H1 (cell line): ENCODE data around the gene MTM1. TPM values are rescaled to one million over a fixed set of nuclear protein-coding genes. Genes with fewer than 3 reads are reported as not detected.

Source experiments
- CTCF ChIA-PET: fragments of 300-600 bp; sonication (Branson Sonifier 250); formaldehyde crosslinking; loops from one replicate; lab custom pipeline; 2021; ENCODE audit not compliant: partially characterized antibody; lab: Charles Lee
- POLR2A ChIA-PET: fragments of 300-600 bp; sonication (Branson Sonifier 250); formaldehyde crosslinking; loops from one replicate; lab custom pipeline; 2021; ENCODE audit warnings: inconsistent platforms; ENCODE audit not compliant: partially characterized antibody; lab: Charles Lee
- DNase-seq, 2 experiments: peaks; one replicate each; pipeline versions ENCODE4 v3.0.0 to v3.0.0-alpha.2; 2010 to 2022; ENCODE audit warnings: low spot score in 2 of 2, low read depth in 1 of 2, mixed read lengths in 1 of 2
- FAIRE-seq: peaks from 2 replicates; lab custom pipeline; 2011; peaks lifted over from hg19 to GRCh38; lab: Jason Lieb, UNC
- H2AFZ ChIP-seq: 2 replicates; pipeline ENCODE4 v1.8.1; 2012; ENCODE audit warnings: low read length, inconsistent platforms
- H2AK5ac ChIP-seq: 2 replicates; pipeline ENCODE4 v1.6.1; 2013; ENCODE audit warnings: low read depth, low read length
- H2BK120ac ChIP-seq: replicated peaks from 2 replicates; pipeline ENCODE3; 2013; ENCODE audit warnings: low read depth, low read length, inconsistent platforms
- H2BK12ac ChIP-seq: 2 replicates; pipeline ENCODE4 v1.6.1; 2013; ENCODE audit warnings: low read depth, low read length
- H2BK15ac ChIP-seq: 2 replicates; pipeline ENCODE4 v1.6.1; 2013; ENCODE audit warnings: low read length
- H2BK20ac ChIP-seq: 2 replicates; pipeline ENCODE4 v1.6.1; 2013; ENCODE audit warnings: low read length
- H2BK5ac ChIP-seq: 2 replicates; pipeline ENCODE4 v1.6.1; 2013; ENCODE audit warnings: low read depth, low read length
- H3K14ac ChIP-seq: 2 replicates; pipeline ENCODE4 v1.6.1; 2013; ENCODE audit warnings: inconsistent platforms; ENCODE audit not compliant: insufficient read length
- H3K18ac ChIP-seq: 2 replicates; pipeline ENCODE4 v1.6.1; 2013; ENCODE audit warnings: low read length; ENCODE audit errors: extremely low read depth
- H3K23ac ChIP-seq: 2 replicates; pipeline ENCODE4 v1.6.1; 2013; ENCODE audit warnings: inconsistent platforms; ENCODE audit not compliant: insufficient read length
- H3K23me2 ChIP-seq: 2 replicates; pipeline ENCODE4 v1.6.1; 2013; ENCODE audit warnings: low read depth, low read length
- H3K27ac ChIP-seq: 2 replicates; pipeline ENCODE4 v1.6.1; 2011; ENCODE audit warnings: low read depth, low read length, inconsistent platforms
- H3K27me3 ChIP-seq, 4 experiments: replicated peaks in 1 of 4; 1 replicate in 1 of 4; 2 replicates in 3 of 4; pipeline versions ENCODE4 v1.6.1 to v1.8.1; 2011 to 2013; ENCODE audit warnings: low read length in 3 of 4, mild to moderate bottlenecking in 3 of 4, inconsistent platforms in 2 of 4, mixed read lengths in 2 of 4, moderate library complexity in 1 of 4; ENCODE audit not compliant: control insufficient read depth in 3 of 4, insufficient read depth in 3 of 4; ENCODE audit errors: extremely low read depth in 1 of 4
- H3K36me3 ChIP-seq, 4 experiments: 2 replicates each; pipeline versions ENCODE4 v1.6.1 to v1.8.1; 2011 to 2013; ENCODE audit warnings: mild to moderate bottlenecking in 4 of 4, low read length in 3 of 4, moderate library complexity in 2 of 4, control low read depth in 1 of 4, inconsistent platforms in 1 of 4; ENCODE audit not compliant: insufficient read depth in 4 of 4, control insufficient read depth in 2 of 4
- H3K4ac ChIP-seq: replicated peaks from 2 replicates; pipeline ENCODE3; 2013; ENCODE audit warnings: low read length, low read depth, mixed read lengths, inconsistent platforms; ENCODE audit not compliant: insufficient read length
- H3K4me1 ChIP-seq, 4 experiments: replicated peaks in 1 of 4; 1 replicate in 1 of 4; 2 replicates in 3 of 4; pipeline versions ENCODE4 v1.6.1 to v1.8.1; 2011 to 2013; ENCODE audit warnings: low read length in 3 of 4, inconsistent platforms in 2 of 4, mixed read lengths in 1 of 4; ENCODE audit not compliant: insufficient read depth in 4 of 4, control insufficient read depth in 3 of 4
- H3K4me2 ChIP-seq, 2 experiments: 2 replicates each; pipeline versions ENCODE4 v1.6.1 to v1.8.1; 2011 to 2013; ENCODE audit warnings: low read depth in 2 of 2, low read length in 2 of 2, control low read depth in 1 of 2, inconsistent platforms in 1 of 2, mild to moderate bottlenecking in 1 of 2; ENCODE audit not compliant: insufficient read depth in 1 of 2
- H3K4me3 ChIP-seq, 4 experiments: fragments of 200-600, 300-600 bp in 1 of 4; sonication (generic), shearing (Covaris generic), sonication (Bioruptor Twin) in 1 of 4; 2 replicates each; pipeline versions ENCODE4 v1.5.1 to v1.8.1; 2011 to 2016; ENCODE audit warnings: low read length in 4 of 4, low read depth in 3 of 4, control low read depth in 2 of 4, inconsistent platforms in 2 of 4, mild to moderate bottlenecking in 2 of 4, mixed read lengths in 1 of 4, moderate library complexity in 1 of 4; ENCODE audit not compliant: insufficient read depth in 2 of 4; ENCODE audit errors: extremely low read depth in 1 of 4
- H3K56ac ChIP-seq: replicated peaks from 2 replicates; pipeline ENCODE3; 2013; ENCODE audit warnings: low read depth, mild to moderate bottlenecking, mixed read lengths, low read length, inconsistent platforms; ENCODE audit not compliant: insufficient read length
- H3K79me1 ChIP-seq: 2 replicates; pipeline ENCODE4 v1.6.1; 2013; ENCODE audit warnings: low read depth, low read length, control low read depth
- H3K79me2 ChIP-seq, 2 experiments: 2 replicates each; pipeline versions ENCODE4 v1.6.1 to v1.8.1; 2012 to 2013; ENCODE audit warnings: low read length in 2 of 2, mild to moderate bottlenecking in 2 of 2, inconsistent platforms in 1 of 2; ENCODE audit not compliant: insufficient read depth in 2 of 2, control insufficient read depth in 1 of 2
- H3K9ac ChIP-seq, 4 experiments: replicated peaks in 1 of 4; 1 replicate in 1 of 4; 2 replicates in 3 of 4; pipeline versions ENCODE4 v1.6.1 to v1.8.1; 2011 to 2013; ENCODE audit warnings: low read depth in 3 of 4, low read length in 3 of 4, control low read depth in 2 of 4, mild to moderate bottlenecking in 2 of 4, moderate library complexity in 2 of 4, inconsistent platforms in 1 of 4; ENCODE audit errors: extremely low read depth in 1 of 4
- H3K9me3 ChIP-seq, 2 experiments: 2 replicates each; pipeline versions ENCODE4 v1.6.1 to v1.8.1; 2012 to 2013; ENCODE audit warnings: mild to moderate bottlenecking in 2 of 2, moderate library complexity in 2 of 2, control low read depth in 1 of 2, inconsistent platforms in 1 of 2, low read depth in 1 of 2, low read length in 1 of 2, mixed read lengths in 1 of 2; ENCODE audit not compliant: insufficient read depth in 2 of 2
- H4K20me1 ChIP-seq, 2 experiments: replicated peaks in 1 of 2; 2 replicates each; pipeline versions ENCODE3 to v1.8.1; 2011 to 2013; ENCODE audit warnings: inconsistent platforms in 2 of 2, low read length in 2 of 2, mild to moderate bottlenecking in 1 of 2; ENCODE audit not compliant: insufficient read depth in 2 of 2, control insufficient read depth in 1 of 2
- H4K5ac ChIP-seq: 2 replicates; pipeline ENCODE4 v1.6.1; 2013; ENCODE audit warnings: low read length, low read depth, mixed read lengths, inconsistent platforms; ENCODE audit not compliant: insufficient read length
- H4K8ac ChIP-seq: 2 replicates; pipeline ENCODE4 v1.8.0; 2013; ENCODE audit warnings: mild to moderate bottlenecking, moderate library complexity, low read length, inconsistent platforms; ENCODE audit not compliant: insufficient read depth; ENCODE audit errors: extremely low read depth
- H4K91ac ChIP-seq: replicated peaks from 2 replicates; pipeline ENCODE3; 2013; ENCODE audit warnings: low read length, mixed read lengths, inconsistent platforms; ENCODE audit not compliant: insufficient read length
- HDAC6 ChIP-seq: IDR thresholded peaks from one replicate; pipeline ENCODE4 v1.7.1; 2012; ENCODE audit warnings: low read depth, mild to moderate bottlenecking, inconsistent platforms, low read length, moderate library complexity
- TBP ChIP-seq: IDR thresholded peaks from 2 replicates; pipeline ENCODE4 v1.6.1; 2011; ENCODE audit warnings: low read depth, low read length, improper control_type of control experiment
- WGBS, 2 experiments: shearing (Covaris generic) in 1 of 2; methylation state at CpG; one replicate each; pipeline versions ENCODE4 v1.1.6 to v1.1.7; 2013 to 2015; ENCODE audit warnings: low lambda C conversion rate in 2 of 2, mixed read lengths in 2 of 2, inconsistent platforms in 1 of 2, low coverage in 1 of 2, missing lambda C conversion rate in 1 of 2; ENCODE audit not compliant: insufficient replicate concordance in 2 of 2, insufficient coverage in 1 of 2, insufficient read length in 1 of 2; ENCODE audit errors: extremely low coverage in 1 of 2, missing lambda C conversion rate in 1 of 2; 5-methylcytosine and 5-hydroxymethylcytosine counted together
- polyA plus RNA-seq, 7 experiments: library from polyadenylated mRNA; depleted of rRNA in 3 of 7; stranded (reverse) in 5 of 7; unstranded in 2 of 7; fragments of >200 nt in 5 of 7; fragments of 200-250 nt in 2 of 7; gene quantifications; 1 replicate in 5 of 7; 2 replicates in 1 of 7; 4 replicates in 1 of 7; pipeline versions ENCODE4 v1.2.1 to v1.2.3, GENCODE V29; 2011 to 2013; ENCODE audit warnings: missing spikeins in 2 of 7, mixed read lengths in 2 of 7
- total RNA-seq: library from RNA; stranded (reverse); fragmentation: NEBNext Ultra II Directional; extraction: Animal tissue kit (Norgen Biotek cat#: 25700); gene quantifications from 2 replicates; pipeline ENCODE4 v1.2.1, GENCODE V29; 2021

Gene MTM1
- total and polyA plus RNA-seq, 2 of the 8 experiments (the other 6 are each of a cell fraction or from before 2014, with no cell fraction given), result 2.3 to 8.4 TPM

DNA sequence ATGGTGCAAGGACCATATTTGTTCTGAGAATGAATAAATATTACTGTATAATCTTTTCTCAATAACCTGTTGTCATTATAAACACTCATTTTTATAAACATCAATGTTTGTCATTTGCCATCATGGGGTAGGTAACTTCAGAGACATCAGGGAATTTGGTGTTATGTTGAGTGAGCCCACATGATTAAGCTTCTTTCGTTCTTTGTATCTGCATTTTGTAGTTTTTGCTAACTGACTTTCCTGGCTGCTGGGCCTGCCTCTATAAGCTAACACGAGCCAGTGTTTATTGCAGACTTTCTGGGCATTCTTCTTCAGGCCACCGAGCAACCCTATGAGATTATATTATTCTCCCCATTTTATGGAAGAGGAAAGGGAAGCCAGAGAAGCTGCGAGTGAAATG, 76.0 kb downstream of the MTM1 start:
- TF ChIP-seq HDAC6 (no peak), TBP (no peak)
- H3K4ac ChIP-seq, result no peak overlapping the region

More for the DNA sequence above, 76.0 kb downstream of the MTM1 start:
- H2BK15ac ChIP-seq, result no peak overlapping the region
- H3K4me2 ChIP-seq, result no peak overlapping the region
- H3K27me3 ChIP-seq, result no peaks in the 10 kb centered on the region
- WGBS, 2 experiments, result 90% methylated on average over 3 of the region's 4 CpGs; no CpG with 5 or more reads in 1 of the 2 experiments
- H3K14ac ChIP-seq, result no peak overlapping the region
- no peak overlapping the region for H2BK5ac ChIP-seq
- H3K18ac ChIP-seq, result no peak overlapping the region
- DNase-seq (no peak), FAIRE-seq (no peak)
- H4K91ac ChIP-seq, result no peak overlapping the region
- no peak overlapping the region for H2BK12ac ChIP-seq
- ChIA-PET CTCF (interaction anchor here (0.9 kb wide), 1 partner anchor 113 kb away, joined by 3 read pairs; no protein-coding TSS in a partner anchor), POLR2A (interaction anchor here (0.8 kb wide), 1 partner anchor 9 kb away, joined by 3 read pairs; no protein-coding TSS in a partner anchor)
- H4K20me1 ChIP-seq, result no peaks in the 10 kb centered on the region
- H3K79me1 ChIP-seq, result no peaks in the 10 kb centered on the region
- H3K56ac ChIP-seq, result no peak overlapping the region
- no peaks in the 10 kb centered on the region for H3K23me2 ChIP-seq
- H3K9me3 ChIP-seq, result no peaks in the 10 kb centered on the region
- H3K79me2 ChIP-seq, result no peaks in the 10 kb centered on the region
- H3K27ac ChIP-seq, result no peak overlapping the region
- H3K4me3 ChIP-seq, result no peak overlapping the region
- no peak overlapping the region for H3K23ac ChIP-seq
- H3K4me1 ChIP-seq, result no peaks in the 10 kb centered on the region
- no peak overlapping the region for H2AFZ ChIP-seq
- H3K36me3 ChIP-seq, result no peaks in the 10 kb centered on the region; a peak in 2 of 8 replicates
- no peak overlapping the region for H3K9ac ChIP-seq
- no peak overlapping the region for H2BK120ac ChIP-seq
- H2BK20ac ChIP-seq, result no peak overlapping the region
- no peak overlapping the region for H4K5ac ChIP-seq
- H4K8ac ChIP-seq, result no peak overlapping the region
- H2AK5ac ChIP-seq, result no peak overlapping the region
